Nephron progenitor cell (in vitro differentiated cells): ENCODE measurements around the gene PGAP6.

ENCODE experiments used
- DNase-seq: peaks from one replicate; pipeline ENCODE4 v3.0.0; 2021
- H3K27ac Mint-ChIP-seq: 2 replicates; pipeline ENCODE4 v1.8.0; 2021; ENCODE audit warnings: mild to moderate bottlenecking, moderate library complexity, mixed read lengths
- H3K27me3 Mint-ChIP-seq: 2 replicates; pipeline ENCODE4 v1.8.0; 2021; ENCODE audit warnings: mild to moderate bottlenecking, low read depth, mixed read lengths; ENCODE audit not compliant: poor library complexity
- H3K36me3 Mint-ChIP-seq: 2 replicates; pipeline ENCODE4 v1.8.0; 2021; ENCODE audit warnings: low read depth, mixed read lengths
- H3K4me1 Mint-ChIP-seq: 2 replicates; pipeline ENCODE4 v1.8.0; 2021; ENCODE audit warnings: mixed read lengths
- H3K4me3 Mint-ChIP-seq: 2 replicates; pipeline ENCODE4 v1.8.0; 2021; ENCODE audit warnings: mild to moderate bottlenecking, moderate library complexity, mixed read lengths
- H3K9me3 Mint-ChIP-seq: 2 replicates; pipeline ENCODE4 v1.8.0; 2021; ENCODE audit warnings: mild to moderate bottlenecking, moderate library complexity, mixed read lengths
- CTCF ChIP-seq: fragments of 200-600 bp; sonication (generic); IDR thresholded peaks from 2 replicates; pipeline ENCODE4 v1.5.0; 2021; ENCODE audit warnings: antibody characterized with exemption

Gene PGAP6

GRCh38 chr16:414395-415169, 32.8 kb upstream of the PGAP6 start:
- H3K9me3 Mint-ChIP-seq, result no peaks in the 10 kb centered on the region
- no peak for DNase-seq
- H3K27me3 Mint-ChIP-seq, result peaks cover 4% of the 10 kb centered on the region
- no peak for TF ChIP-seq CTCF
- H3K36me3 Mint-ChIP-seq, result peaks cover 3% of the 10 kb centered on the region
- H3K27ac Mint-ChIP-seq, result no peak overlapping the region
- H3K4me3 Mint-ChIP-seq, result no peak overlapping the region
- H3K4me1 Mint-ChIP-seq, result peaks cover 12% of the 10 kb centered on the region

DNA sequence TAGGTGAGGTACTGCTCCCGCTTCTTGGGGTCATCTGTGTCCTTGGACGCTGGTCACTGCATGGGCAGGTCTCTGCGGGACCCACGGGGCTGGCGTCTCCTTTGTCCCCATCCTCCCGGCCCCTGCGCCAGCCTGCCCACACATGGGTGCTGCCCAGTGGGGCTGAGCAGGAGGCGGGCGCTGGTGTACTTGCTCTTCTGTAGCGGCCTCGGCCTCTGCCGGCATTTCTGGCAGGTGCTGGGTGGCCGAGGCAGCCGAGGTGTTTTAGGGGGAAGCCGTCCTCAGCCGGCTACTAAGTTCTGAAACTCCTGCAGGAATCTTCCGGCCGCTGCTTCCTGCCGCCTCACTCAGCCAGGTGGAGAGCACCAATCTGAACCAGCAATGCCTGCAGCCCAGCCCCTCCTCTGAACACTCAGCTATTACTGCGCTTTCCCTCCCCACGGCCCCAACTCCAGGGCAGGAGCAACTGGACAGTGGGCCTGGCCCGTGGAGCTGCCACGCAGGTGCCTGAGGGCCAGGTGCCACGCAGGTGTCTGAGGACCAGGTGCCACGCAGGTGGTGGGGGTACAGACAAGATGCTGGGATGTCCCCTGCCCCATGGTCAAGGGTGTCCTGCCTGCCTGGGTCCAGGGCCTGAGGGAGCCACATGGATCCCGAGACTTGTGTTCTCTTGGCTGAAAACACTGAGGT, 29.9 kb upstream of the PGAP6 start:
- Mint-ChIP-seq H3K9me3 (no peaks in the 10 kb centered on the region), H3K27ac (no peak overlapping the region), H3K27me3 (no peaks in the 10 kb centered on the region), H3K36me3 (peaks cover 10% of the 10 kb centered on the region), H3K4me1 (peaks cover 16% of the 10 kb centered on the region), H3K4me3 (no peak overlapping the region)
- no peak for DNase-seq
- TF ChIP-seq CTCF, result no peak

DNA sequence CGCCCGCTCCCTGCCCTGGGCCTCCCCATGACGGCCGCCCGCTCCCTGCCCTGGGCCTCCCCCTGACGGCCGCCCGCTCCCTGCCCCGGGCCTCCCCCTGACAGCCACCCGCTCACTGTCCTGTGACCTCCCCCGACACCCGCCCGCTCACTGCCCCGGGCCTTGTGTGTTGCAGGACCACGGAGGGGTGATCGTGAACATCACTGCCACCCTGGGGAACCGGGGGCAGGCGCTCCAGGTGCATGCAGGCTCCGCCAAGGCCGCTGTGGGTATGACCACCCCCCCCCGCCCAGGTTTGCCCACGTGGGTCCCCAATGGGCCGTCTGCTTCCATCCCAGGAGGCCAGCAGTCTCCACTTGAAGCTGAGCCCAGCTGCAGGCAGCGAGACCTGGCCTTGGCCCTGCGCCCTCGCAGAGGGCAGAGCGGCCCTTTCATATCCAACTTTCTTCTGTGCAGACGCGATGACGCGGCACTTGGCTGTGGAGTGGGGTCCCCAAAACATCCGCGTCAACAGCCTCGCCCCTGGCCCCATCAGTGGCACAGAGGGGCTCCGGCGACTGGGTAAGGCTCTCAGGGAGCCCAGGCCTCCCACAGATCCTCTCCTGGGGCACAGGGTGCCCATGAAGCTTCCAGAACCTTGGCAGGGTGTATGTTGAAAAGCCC, 28.9 kb upstream of the PGAP6 start:
- TF ChIP-seq CTCF, result no peak
- H3K36me3 Mint-ChIP-seq, result peaks cover 10% of the 10 kb centered on the region
- DNase-seq, result no peak
- H3K9me3 Mint-ChIP-seq, result no peaks in the 10 kb centered on the region
- no peak overlapping the region for H3K4me3 Mint-ChIP-seq
- no peaks in the 10 kb centered on the region for H3K27me3 Mint-ChIP-seq
- peaks cover 16% of the 10 kb centered on the region for H3K4me1 Mint-ChIP-seq
- H3K27ac Mint-ChIP-seq, result no peak overlapping the region

DNA sequence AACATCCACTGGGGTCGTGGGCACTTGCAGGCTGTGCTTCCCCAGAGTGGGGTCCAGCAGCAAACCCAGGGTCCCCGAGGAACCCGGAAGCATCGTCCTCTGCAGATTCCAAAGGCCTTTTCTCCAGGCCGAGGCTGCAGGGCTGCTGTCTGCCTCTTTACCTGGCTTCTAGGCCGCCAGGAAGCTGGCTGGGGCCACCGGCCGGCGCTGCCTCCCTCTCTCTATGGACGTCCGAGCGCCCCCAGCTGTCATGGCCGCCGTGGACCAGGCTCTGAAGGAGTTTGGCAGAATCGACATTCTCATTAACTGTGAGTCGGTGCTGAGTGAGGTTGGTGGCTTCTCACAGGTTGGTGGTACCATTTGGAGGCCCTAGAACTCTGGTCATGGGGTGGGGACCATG, 25.5 kb upstream of the PGAP6 start:
- Mint-ChIP-seq H3K4me1 (peaks cover 16% of the 10 kb centered on the region), H3K4me3 (no peak overlapping the region), H3K27me3 (no peaks in the 10 kb centered on the region), H3K27ac (no peak overlapping the region), H3K36me3 (peaks cover 10% of the 10 kb centered on the region), H3K9me3 (no peaks in the 10 kb centered on the region)
- no peak for DNase-seq
- TF ChIP-seq CTCF, result no peak

DNA sequence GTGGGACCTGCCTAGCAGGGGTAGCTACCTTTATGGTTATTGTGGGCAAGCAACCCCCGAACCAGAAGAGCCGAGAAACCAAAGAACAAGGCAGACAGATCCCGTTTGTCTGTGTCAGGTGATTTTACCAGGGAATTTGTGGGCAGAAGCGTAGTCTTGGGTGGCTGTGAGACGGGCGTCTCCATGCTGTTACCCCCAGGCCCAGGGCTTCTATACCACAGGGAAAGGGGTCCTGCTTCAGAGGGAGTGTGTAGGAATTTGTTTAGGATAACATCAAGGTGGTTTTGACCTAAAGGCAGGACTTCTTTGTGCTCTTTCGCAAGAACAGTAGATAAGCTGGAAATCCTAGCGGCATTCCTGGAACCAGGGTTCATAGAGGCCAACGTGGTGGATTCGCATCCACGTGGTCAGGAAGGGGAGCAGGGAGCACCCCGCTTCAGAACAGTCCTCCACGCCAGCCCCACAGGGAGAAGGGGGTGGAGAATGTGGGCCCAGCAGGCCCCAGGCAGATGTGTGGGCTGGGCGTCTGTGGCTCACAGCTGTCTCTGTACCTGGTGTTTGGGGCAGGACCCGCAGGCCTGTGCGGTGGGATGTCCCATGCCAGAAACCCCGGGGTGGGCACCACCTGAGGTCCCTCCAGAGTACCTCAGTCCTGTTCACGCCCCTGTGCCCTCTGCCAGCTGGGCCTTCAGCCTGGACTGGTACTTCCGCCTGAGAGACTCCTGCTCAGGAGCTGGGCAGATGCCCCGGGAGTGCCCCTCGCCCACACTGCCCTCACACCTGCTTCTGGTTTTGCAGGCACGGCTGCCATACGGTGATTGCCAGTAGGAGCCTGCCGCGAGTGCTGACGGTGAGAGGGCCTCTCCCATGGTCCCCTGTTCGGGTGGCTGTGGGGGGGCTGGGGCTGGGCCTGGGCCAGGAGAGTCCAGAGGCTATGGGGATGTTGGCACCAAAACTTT, 24.0 kb upstream of the PGAP6 start:
- Mint-ChIP-seq H3K36me3 (peaks cover 10% of the 10 kb centered on the region), H3K27me3 (no peaks in the 10 kb centered on the region), H3K9me3 (no peaks in the 10 kb centered on the region), H3K27ac (no peak overlapping the region), H3K4me1 (peaks cover 14% of the 10 kb centered on the region), H3K4me3 (no peak overlapping the region)
- TF ChIP-seq CTCF, result no peak
- DNase-seq, result no peak
